Measurements from ENCODE around the gene CACNG5. TPM values are rescaled to one million over a fixed set of nuclear protein-coding genes. Genes with fewer than 3 reads are reported as not detected.

CACNG5 gene
- total RNA-seq, 6 experiments from 2014 or later: not detected

DNA sequence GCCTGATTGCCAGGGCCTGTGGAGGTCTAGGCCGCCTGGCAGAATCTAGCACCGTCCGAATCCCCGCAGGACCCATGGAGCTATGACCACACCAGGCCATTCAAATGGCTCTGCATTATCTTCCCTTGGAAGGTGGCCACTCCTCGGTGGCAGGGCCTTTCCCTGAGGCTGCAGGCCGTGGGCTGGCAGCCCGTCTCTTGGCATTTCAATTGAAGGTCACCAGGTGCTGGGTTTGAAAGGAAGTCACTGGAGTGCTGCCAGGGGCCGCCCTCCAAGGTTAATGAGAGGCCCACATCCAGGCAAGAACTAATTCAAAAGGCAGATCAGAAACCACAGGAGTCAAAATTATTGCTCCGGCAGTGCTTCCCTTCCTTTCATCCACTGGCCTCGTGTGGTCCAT is 27.7 kb upstream of the CACNG5 start:
- ATAC-seq (no peak), DNase-seq (no peak)
- intact Hi-C loops (cut with DNase I): no loop called here
- TF ChIP-seq, protein P1, sequence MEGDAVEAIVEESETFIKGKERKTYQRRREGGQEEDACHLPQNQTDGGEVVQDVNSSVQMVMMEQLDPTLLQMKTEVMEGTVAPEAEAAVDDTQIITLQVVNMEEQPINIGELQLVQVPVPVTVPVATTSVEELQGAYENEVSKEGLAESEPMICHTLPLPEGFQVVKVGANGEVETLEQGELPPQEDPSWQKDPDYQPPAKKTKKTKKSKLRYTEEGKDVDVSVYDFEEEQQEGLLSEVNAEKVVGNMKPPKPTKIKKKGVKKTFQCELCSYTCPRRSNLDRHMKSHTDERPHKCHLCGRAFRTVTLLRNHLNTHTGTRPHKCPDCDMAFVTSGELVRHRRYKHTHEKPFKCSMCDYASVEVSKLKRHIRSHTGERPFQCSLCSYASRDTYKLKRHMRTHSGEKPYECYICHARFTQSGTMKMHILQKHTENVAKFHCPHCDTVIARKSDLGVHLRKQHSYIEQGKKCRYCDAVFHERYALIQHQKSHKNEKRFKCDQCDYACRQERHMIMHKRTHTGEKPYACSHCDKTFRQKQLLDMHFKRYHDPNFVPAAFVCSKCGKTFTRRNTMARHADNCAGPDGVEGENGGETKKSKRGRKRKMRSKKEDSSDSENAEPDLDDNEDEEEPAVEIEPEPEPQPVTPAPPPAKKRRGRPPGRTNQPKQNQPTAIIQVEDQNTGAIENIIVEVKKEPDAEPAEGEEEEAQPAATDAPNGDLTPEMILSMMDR (IDR thresholded peaks at IDR 0.05): no peak
- TF ChIP-seq POLR2A (IDR thresholded peaks at IDR 0.05): no peak
- Histone ChIP-seq H3K27me3 (no peaks in the 10 kb centered on the region), H3K4me3 (no peak overlapping the region), H3K27ac (no peak overlapping the region), H3K4me1 (no peaks in the 10 kb centered on the region), H3K36me3 (no peaks in the 10 kb centered on the region), H3K9me3 (no peaks in the 10 kb centered on the region)
- 79% methylated on average over 2 of the region's 10 CpGs for WGBS (ENCODE audit: insufficient coverage, low coverage, low lambda C conversion rate, missing lambda C conversion rate)

DNA sequence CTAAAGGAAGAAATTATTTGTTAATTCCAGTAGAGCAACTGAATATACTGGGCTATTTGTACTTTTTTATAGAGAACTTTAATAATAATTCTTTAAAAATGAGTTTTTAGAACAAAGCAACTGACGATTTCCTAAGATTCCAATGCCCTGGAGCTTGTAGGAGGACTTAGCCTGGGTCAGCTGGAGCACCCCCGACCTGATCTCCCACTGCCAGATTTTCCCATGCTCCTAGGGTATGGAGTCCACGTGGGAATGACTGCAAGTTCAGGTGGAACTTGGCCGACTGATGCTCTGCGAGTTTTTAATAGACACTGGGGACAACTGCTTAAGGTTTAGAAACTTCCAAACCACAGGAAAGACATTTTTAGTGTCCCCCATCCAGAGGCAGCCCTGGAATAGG is 25.5 kb upstream of the CACNG5 start:
- Histone ChIP-seq H3K9me3 (no peaks in the 10 kb centered on the region), H3K4me1 (no peaks in the 10 kb centered on the region), H3K27ac (no peak overlapping the region), H3K4me3 (no peak overlapping the region), H3K36me3 (no peaks in the 10 kb centered on the region), H3K27me3 (no peaks in the 10 kb centered on the region)
- no peak for ATAC-seq
- WGBS (ENCODE audit: insufficient coverage, low coverage, low lambda C conversion rate, missing lambda C conversion rate): 77% methylated on average over 5 of the region's 5 CpGs
- no peak for TF ChIP-seq POLR2A (IDR thresholded peaks at IDR 0.05)
- TF ChIP-seq, protein P1 (IDR thresholded peaks at IDR 0.05): no peak
- intact Hi-C loops (cut with DNase I): no loop called here
- DNase-seq: no peak

DNA sequence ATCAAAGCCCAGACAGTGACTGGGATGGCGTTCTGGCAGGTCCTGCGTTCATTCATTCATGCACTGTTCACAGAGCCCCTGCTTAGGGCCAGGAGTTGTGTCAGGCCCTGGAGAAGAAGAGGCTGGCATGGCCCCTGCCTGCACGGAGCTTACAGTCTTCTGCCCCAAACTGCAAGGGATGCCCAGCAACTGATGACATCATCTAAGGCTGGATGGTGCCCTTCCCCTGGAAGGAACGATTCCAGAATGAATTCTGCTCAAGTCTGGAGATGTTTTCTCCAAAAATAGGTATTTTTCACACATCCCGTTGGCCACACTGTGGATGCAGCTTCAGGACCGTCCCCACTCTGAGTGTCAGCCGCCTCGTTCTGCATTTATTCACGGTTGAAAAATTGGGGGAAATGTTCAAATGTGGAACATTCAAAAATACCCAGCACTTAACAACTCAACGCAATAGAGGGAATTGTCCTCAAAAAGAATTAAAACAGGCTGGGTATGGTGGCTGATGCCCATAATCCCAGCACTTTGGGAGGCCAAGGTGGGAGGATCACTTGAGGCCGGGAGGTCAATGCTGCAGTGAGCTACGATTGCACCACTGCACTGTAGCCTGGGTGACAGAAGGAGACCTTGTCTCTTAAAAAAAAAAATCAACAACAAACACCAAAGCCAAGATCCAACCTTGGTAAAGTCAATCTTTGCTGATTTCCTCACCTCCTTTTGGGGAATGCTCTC is 23.8 kb upstream of the CACNG5 start:
- TF ChIP-seq, protein P1 (IDR thresholded peaks at IDR 0.05): no peak
- no peak for TF ChIP-seq POLR2A (IDR thresholded peaks at IDR 0.05)
- ATAC-seq (no peak), DNase-seq (no peak)
- H3K36me3 ChIP-seq: no peaks in the 10 kb centered on the region
- H3K27ac ChIP-seq: no peak overlapping the region
- H3K9me3 ChIP-seq: no peaks in the 10 kb centered on the region
- 81% methylated on average over 9 of the region's 12 CpGs for WGBS (ENCODE audit: insufficient coverage, low coverage, low lambda C conversion rate, missing lambda C conversion rate)
- no peaks in the 10 kb centered on the region for H3K4me1 ChIP-seq
- H3K27me3 ChIP-seq: no peaks in the 10 kb centered on the region
- intact Hi-C loops (cut with DNase I): no loop called here
- H3K4me3 ChIP-seq: no peak overlapping the region

DNA sequence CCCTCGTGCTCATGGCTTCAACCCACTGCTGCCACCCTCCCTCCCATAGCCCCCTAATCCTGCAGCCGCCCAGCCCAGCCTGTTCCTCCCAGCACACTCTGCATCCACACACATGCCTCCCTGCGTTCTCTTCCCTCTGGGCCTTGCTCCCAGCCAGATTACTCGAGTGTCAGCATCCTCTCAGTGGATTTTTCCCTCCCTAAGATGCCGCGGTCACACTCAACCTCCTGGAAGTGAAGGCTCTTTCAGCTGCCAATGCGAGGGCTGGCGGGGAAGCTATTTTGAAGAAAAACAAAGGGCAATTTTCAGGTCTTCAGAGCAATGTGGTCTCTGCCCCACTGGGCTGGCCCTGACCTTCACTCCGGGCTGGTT is 23.2 kb upstream of the CACNG5 start:
- H3K27me3 ChIP-seq: no peaks in the 10 kb centered on the region
- H3K27ac ChIP-seq: no peak overlapping the region
- no peak for TF ChIP-seq POLR2A (IDR thresholded peaks at IDR 0.05)
- TF ChIP-seq, protein P1 (IDR thresholded peaks at IDR 0.05): no peak
- intact Hi-C loops (cut with DNase I): no loop called here
- DNase-seq (no peak), ATAC-seq (peak in 1 of 4 donors; percentile 10)
- H3K36me3 ChIP-seq: no peaks in the 10 kb centered on the region
- WGBS (ENCODE audit: insufficient coverage, low coverage, low lambda C conversion rate, missing lambda C conversion rate): 67% methylated on average over 6 of the region's 9 CpGs
- H3K4me3 ChIP-seq: no peak overlapping the region
- no peaks in the 10 kb centered on the region for H3K9me3 ChIP-seq
- no peaks in the 10 kb centered on the region for H3K4me1 ChIP-seq

Data from right lobe of liver (tissue), 6 donors.